ENCODE measurements around the gene MTG1.

MTG1 gene

GRCh38 chr10:133455196-133455595 is 61.2 kb downstream of the MTG1 start:
- no peak overlapping the region for H3K27ac ChIP-seq (replicated peaks)
- DNase-seq (ENCODE audit: low read depth in 1 of 2, low spot score in 1 of 2), result peak in 1 of 2 experiments; percentile 21
- TF ChIP-seq GABPA (IDR thresholded peaks at IDR 0.05; ENCODE audit: low read depth) (no peak), POLR2AphosphoS5 (IDR thresholded peaks at IDR 0.05; ENCODE audit: low read depth) (no peak), SPI1 (IDR thresholded peaks at IDR 0.05; ENCODE audit: borderline replicate concordance, low read depth) (peak; percentile 10; the same call in 1 of the 2 replicates)
- TF ChIP-seq, protein P1, sequence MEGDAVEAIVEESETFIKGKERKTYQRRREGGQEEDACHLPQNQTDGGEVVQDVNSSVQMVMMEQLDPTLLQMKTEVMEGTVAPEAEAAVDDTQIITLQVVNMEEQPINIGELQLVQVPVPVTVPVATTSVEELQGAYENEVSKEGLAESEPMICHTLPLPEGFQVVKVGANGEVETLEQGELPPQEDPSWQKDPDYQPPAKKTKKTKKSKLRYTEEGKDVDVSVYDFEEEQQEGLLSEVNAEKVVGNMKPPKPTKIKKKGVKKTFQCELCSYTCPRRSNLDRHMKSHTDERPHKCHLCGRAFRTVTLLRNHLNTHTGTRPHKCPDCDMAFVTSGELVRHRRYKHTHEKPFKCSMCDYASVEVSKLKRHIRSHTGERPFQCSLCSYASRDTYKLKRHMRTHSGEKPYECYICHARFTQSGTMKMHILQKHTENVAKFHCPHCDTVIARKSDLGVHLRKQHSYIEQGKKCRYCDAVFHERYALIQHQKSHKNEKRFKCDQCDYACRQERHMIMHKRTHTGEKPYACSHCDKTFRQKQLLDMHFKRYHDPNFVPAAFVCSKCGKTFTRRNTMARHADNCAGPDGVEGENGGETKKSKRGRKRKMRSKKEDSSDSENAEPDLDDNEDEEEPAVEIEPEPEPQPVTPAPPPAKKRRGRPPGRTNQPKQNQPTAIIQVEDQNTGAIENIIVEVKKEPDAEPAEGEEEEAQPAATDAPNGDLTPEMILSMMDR (IDR thresholded peaks at IDR 0.05; ENCODE audit: insufficient read depth, low read length), result no peak
- TF ChIP-seq, protein P2, sequence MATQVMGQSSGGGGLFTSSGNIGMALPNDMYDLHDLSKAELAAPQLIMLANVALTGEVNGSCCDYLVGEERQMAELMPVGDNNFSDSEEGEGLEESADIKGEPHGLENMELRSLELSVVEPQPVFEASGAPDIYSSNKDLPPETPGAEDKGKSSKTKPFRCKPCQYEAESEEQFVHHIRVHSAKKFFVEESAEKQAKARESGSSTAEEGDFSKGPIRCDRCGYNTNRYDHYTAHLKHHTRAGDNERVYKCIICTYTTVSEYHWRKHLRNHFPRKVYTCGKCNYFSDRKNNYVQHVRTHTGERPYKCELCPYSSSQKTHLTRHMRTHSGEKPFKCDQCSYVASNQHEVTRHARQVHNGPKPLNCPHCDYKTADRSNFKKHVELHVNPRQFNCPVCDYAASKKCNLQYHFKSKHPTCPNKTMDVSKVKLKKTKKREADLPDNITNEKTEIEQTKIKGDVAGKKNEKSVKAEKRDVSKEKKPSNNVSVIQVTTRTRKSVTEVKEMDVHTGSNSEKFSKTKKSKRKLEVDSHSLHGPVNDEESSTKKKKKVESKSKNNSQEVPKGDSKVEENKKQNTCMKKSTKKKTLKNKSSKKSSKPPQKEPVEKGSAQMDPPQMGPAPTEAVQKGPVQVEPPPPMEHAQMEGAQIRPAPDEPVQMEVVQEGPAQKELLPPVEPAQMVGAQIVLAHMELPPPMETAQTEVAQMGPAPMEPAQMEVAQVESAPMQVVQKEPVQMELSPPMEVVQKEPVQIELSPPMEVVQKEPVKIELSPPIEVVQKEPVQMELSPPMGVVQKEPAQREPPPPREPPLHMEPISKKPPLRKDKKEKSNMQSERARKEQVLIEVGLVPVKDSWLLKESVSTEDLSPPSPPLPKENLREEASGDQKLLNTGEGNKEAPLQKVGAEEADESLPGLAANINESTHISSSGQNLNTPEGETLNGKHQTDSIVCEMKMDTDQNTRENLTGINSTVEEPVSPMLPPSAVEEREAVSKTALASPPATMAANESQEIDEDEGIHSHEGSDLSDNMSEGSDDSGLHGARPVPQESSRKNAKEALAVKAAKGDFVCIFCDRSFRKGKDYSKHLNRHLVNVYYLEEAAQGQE (IDR thresholded peaks at IDR 0.05; ENCODE audit: insufficient replicate concordance, low read depth), result no peak
- no peaks in the 10 kb centered on the region for H3K27me3 ChIP-seq (ENCODE audit: insufficient read depth, poor library complexity, severe bottlenecking)
- no peak overlapping the region for H3K4me3 ChIP-seq (replicated peaks; ENCODE audit: insufficient read depth, low read length)

DNA sequence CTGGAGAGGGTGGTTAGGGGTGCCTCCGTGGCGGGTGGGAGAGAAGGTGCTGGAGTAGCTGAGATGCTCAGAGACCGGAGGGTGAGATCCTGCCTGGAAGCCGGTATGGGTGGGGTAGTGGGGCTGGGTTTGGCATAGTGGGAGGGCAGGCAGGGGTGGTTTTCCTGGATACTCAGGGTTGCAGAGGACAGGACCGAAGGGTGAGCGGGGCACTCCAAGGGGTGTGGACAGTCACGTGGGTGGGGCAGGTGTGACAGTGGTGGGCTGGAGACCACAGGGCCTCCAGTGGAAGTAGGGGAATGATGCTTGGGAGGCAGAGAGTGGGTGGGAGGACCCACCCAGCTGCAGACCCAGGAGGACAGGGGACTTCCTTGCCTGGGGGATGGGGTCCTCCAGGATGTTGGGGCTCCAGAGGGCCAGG is 61.7 kb downstream of the MTG1 start:
- DNase-seq (ENCODE audit: low read depth in 1 of 2, low spot score in 1 of 2), result no peak
- H3K27ac ChIP-seq (replicated peaks), result no peak overlapping the region
- TF ChIP-seq GABPA (IDR thresholded peaks at IDR 0.05; ENCODE audit: low read depth) (no peak), POLR2AphosphoS5 (IDR thresholded peaks at IDR 0.05; ENCODE audit: low read depth) (no peak), SPI1 (IDR thresholded peaks at IDR 0.05; ENCODE audit: borderline replicate concordance, low read depth) (no peak)
- TF ChIP-seq, protein P2 (IDR thresholded peaks at IDR 0.05; ENCODE audit: insufficient replicate concordance, low read depth), result no peak
- TF ChIP-seq, protein P1 (IDR thresholded peaks at IDR 0.05; ENCODE audit: insufficient read depth, low read length), result no peak
- H3K4me3 ChIP-seq (replicated peaks; ENCODE audit: insufficient read depth, low read length), result no peak overlapping the region
- no peaks in the 10 kb centered on the region for H3K27me3 ChIP-seq (ENCODE audit: insufficient read depth, poor library complexity, severe bottlenecking)

- no peak for DNase-seq (ENCODE audit: low read depth in 1 of 2, low spot score in 1 of 2)
Measured at GRCh38 chr10:133456041-133456951, 62.3 kb downstream of the MTG1 start.

More at GRCh38 chr10:133456041-133456951, 62.3 kb downstream of the MTG1 start:
- H3K4me3 ChIP-seq (replicated peaks; ENCODE audit: insufficient read depth, low read length), result no peak overlapping the region
- no peaks in the 10 kb centered on the region for H3K27me3 ChIP-seq (ENCODE audit: insufficient read depth, poor library complexity, severe bottlenecking)
- TF ChIP-seq POLR2AphosphoS5 (IDR thresholded peaks at IDR 0.05; ENCODE audit: low read depth) (no peak), SPI1 (IDR thresholded peaks at IDR 0.05; ENCODE audit: borderline replicate concordance, low read depth) (no peak), GABPA (IDR thresholded peaks at IDR 0.05; ENCODE audit: low read depth) (no peak)
- TF ChIP-seq, protein P2 (IDR thresholded peaks at IDR 0.05; ENCODE audit: insufficient replicate concordance, low read depth), result no peak
- TF ChIP-seq, protein P1 (IDR thresholded peaks at IDR 0.05; ENCODE audit: insufficient read depth, low read length), result no peak
- no peak overlapping the region for H3K27ac ChIP-seq (replicated peaks)

Data from HL-60 (cell line).